Gastrocnemius medialis (tissue), 4 donors: Measurements from ENCODE around the gene COX8C.

Experiments
- CTCF ChIP-seq, 5 experiments: fragments of 450-650 bp in 3 of 5; fragments of 200-600 bp in 2 of 5; sonication (generic) in 2 of 5; IDR thresholded peaks in 4 of 5; conservative IDR thresholded peaks in 1 of 5; 1 replicate in 4 of 5; 2 replicates in 1 of 5; pipeline ENCODE4 v1.5.1; 2016 to 2019; ENCODE audit warnings: antibody characterized with exemption in 5 of 5, mild to moderate bottlenecking in 3 of 5, moderate library complexity in 3 of 5
- POLR2A ChIP-seq, 2 donors: fragments of 450-650 bp; IDR thresholded peaks; one replicate each; pipeline ENCODE4 v1.6.1; 2017; ENCODE audit warnings: antibody characterized with exemption in 2 of 2, mild to moderate bottlenecking in 2 of 2, moderate library complexity in 2 of 2

GRCh38 chr14:93333631-93334103 is 13.3 kb upstream of the COX8C start:
- no peak for TF ChIP-seq CTCF (IDR thresholded peaks at IDR 0.05 in 4 of 5, conservative IDR thresholded peaks at IDR 0.05 in 1 of 5)
- no peak for TF ChIP-seq POLR2A (IDR thresholded peaks at IDR 0.05)
